IMR-90 (cell line): ENCODE data around the gene CSK. TPM values are rescaled to one million over a fixed set of nuclear protein-coding genes. Genes with fewer than 3 reads are reported as not detected.

Experiments
- ATAC-seq: fragments of 200-7000 bp; cut with Tn5 transposase; 2 replicates; pipeline ENCODE4 v1.9.1; 2020; ENCODE audit warnings: low read depth, mild to moderate bottlenecking, moderate library complexity
- BruUV-seq: library from RNA; stranded (reverse); fragments of 400-500 nt; replicated peaks from 2 replicates; lab custom pipeline; 2021; lab: Mats Ljungman, UMichigan
- CTCF ChIA-PET: fragments of 300-600 bp; formaldehyde crosslinking; extraction: SDS; loops from one replicate; lab custom pipeline; 2021; ENCODE audit warnings: antibody characterized with exemption; lab: Yijun Ruan, JAX
- POLR2A ChIA-PET: fragments of 300-600 bp; sonication (Branson Sonifier 250); formaldehyde crosslinking; loops from one replicate; lab custom pipeline; 2022; ENCODE audit warnings: antibody characterized with exemption; ENCODE audit not compliant: unreplicated experiment; lab: Charles Lee
- DNase-seq: peaks from one replicate; pipeline ENCODE4 v3.0.0; 2013
- H2AFZ ChIP-seq: replicated peaks from 2 replicates; pipeline ENCODE3; 2013; ENCODE audit warnings: low read length, mild to moderate bottlenecking; ENCODE audit not compliant: poor library complexity
- H2AK5ac ChIP-seq: 2 replicates; pipeline ENCODE4 v1.6.1; 2013; ENCODE audit warnings: low read depth, low read length, inconsistent platforms
- H2AK9ac ChIP-seq: replicated peaks from 2 replicates; pipeline ENCODE3; 2013; ENCODE audit warnings: mild to moderate bottlenecking, low read depth, low read length, moderate library complexity; ENCODE audit not compliant: poor library complexity
- H2BK120ac ChIP-seq: 2 replicates; pipeline ENCODE4 v1.6.1; 2013; ENCODE audit warnings: low read depth, low read length, inconsistent platforms
- H2BK15ac ChIP-seq: 3 replicates; pipeline ENCODE4 v1.6.1; 2013; ENCODE audit warnings: low read depth, low read length, inconsistent platforms
- H2BK20ac ChIP-seq: 2 replicates; pipeline ENCODE4 v1.6.1; 2013; ENCODE audit warnings: low read depth, mild to moderate bottlenecking, inconsistent platforms, low read length, moderate library complexity
- H2BK5ac ChIP-seq: 2 replicates; pipeline ENCODE4 v1.6.1; 2013; ENCODE audit warnings: mild to moderate bottlenecking, low read depth, low read length, inconsistent platforms; ENCODE audit not compliant: poor library complexity, severe bottlenecking
- H3K14ac ChIP-seq: replicated peaks from 2 replicates; pipeline ENCODE4 v1.6.1; 2013; ENCODE audit warnings: low read depth, low read length, inconsistent platforms
- H3K18ac ChIP-seq: 2 replicates; pipeline ENCODE4 v1.6.1; 2013; ENCODE audit warnings: low read depth, low read length, control low read depth
- H3K23ac ChIP-seq: 2 replicates; pipeline ENCODE4 v1.6.1; 2013; ENCODE audit warnings: low read depth, low read length, inconsistent platforms
- H3K27ac ChIP-seq: 2 replicates; pipeline ENCODE4 v1.5.1; 2013; ENCODE audit warnings: mild to moderate bottlenecking, control low read depth, low read length; ENCODE audit not compliant: insufficient read depth
- H3K27me3 ChIP-seq: 2 replicates; pipeline ENCODE4 v1.6.1; 2013; ENCODE audit warnings: low read length; ENCODE audit not compliant: control insufficient read depth, insufficient read depth
- H3K36me3 ChIP-seq: 2 replicates; pipeline ENCODE4 v1.6.1; 2013; ENCODE audit warnings: low read length, mixed read lengths; ENCODE audit not compliant: control insufficient read depth, insufficient read depth
- H3K4ac ChIP-seq: 2 replicates; pipeline ENCODE4 v1.6.1; 2013; ENCODE audit warnings: low read depth, low read length, inconsistent platforms
- H3K4me1 ChIP-seq: 2 replicates; pipeline ENCODE4 v1.6.1; 2013; ENCODE audit warnings: low read length, mixed read lengths; ENCODE audit not compliant: control insufficient read depth, insufficient read depth
- H3K4me2 ChIP-seq: 2 replicates; pipeline ENCODE4 v1.6.1; 2013; ENCODE audit warnings: low read depth, mild to moderate bottlenecking, control low read depth, low read length, moderate library complexity
- H3K4me3 ChIP-seq: 2 replicates; pipeline ENCODE4 v1.5.1; 2013; ENCODE audit warnings: low read depth, mild to moderate bottlenecking, control low read depth, low read length, moderate library complexity; ENCODE audit not compliant: insufficient read depth
- H3K56ac ChIP-seq: 2 replicates; pipeline ENCODE4 v1.6.1; 2013; ENCODE audit warnings: low read length, inconsistent platforms; ENCODE audit not compliant: insufficient read depth; ENCODE audit errors: extremely low read depth
- H3K79me1 ChIP-seq, 2 experiments: 2 replicates each; pipeline ENCODE4 v1.6.1; 2013; ENCODE audit warnings: low read length in 2 of 2, inconsistent platforms in 1 of 2, low read depth in 1 of 2
- H3K9ac ChIP-seq: 2 replicates; pipeline ENCODE4 v1.6.1; 2013; ENCODE audit warnings: low read depth, low read length, control low read depth
- H3K9me1 ChIP-seq: 2 replicates; pipeline ENCODE4 v1.6.1; 2013; ENCODE audit warnings: low read length, inconsistent platforms; ENCODE audit not compliant: insufficient read depth
- H3K9me3 ChIP-seq: 2 replicates; pipeline ENCODE4 v1.6.1; 2013; ENCODE audit warnings: low read length; ENCODE audit not compliant: control insufficient read depth, insufficient read depth
- H4K20me1 ChIP-seq: 2 replicates; pipeline ENCODE4 v1.6.1; 2013; ENCODE audit warnings: low read length, inconsistent platforms; ENCODE audit not compliant: insufficient read depth
- H4K5ac ChIP-seq: 2 replicates; pipeline ENCODE4 v1.6.1; 2013; ENCODE audit warnings: mild to moderate bottlenecking, low read depth, low read length, control low read depth
- H4K8ac ChIP-seq, 2 experiments: 2 replicates each; pipeline ENCODE4 v1.6.1; 2013; ENCODE audit warnings: low read depth in 2 of 2, low read length in 2 of 2, control low read depth in 1 of 2, inconsistent platforms in 1 of 2
- H4K91ac ChIP-seq: 2 replicates; pipeline ENCODE4 v1.6.1; 2013; ENCODE audit warnings: low read depth, low read length, inconsistent platforms; ENCODE audit not compliant: insufficient read depth
- BHLHE40 ChIP-seq: fragments of 150-350 bp; IDR thresholded peaks from 2 replicates; pipeline ENCODE4 v1.6.1; 2016; ENCODE audit warnings: mild to moderate bottlenecking, low read depth, low read length
- CTCF ChIP-seq: conservative IDR thresholded peaks from 2 replicates; pipeline ENCODE4 v1.5.1; 2012; ENCODE audit warnings: mild to moderate bottlenecking, low read depth, low read length, improper control_type of control experiment
- NFE2L2 ChIP-seq: fragments of 150-350 bp; IDR thresholded peaks from 2 replicates; pipeline ENCODE4 v1.6.1; 2016; ENCODE audit warnings: low read depth, mild to moderate bottlenecking, low read length
- WGBS, 2 experiments: methylation state at CpG; one replicate each; pipeline versions ENCODE4 v1.1.5 to v1.1.7; 2013; ENCODE audit warnings: missing lambda C conversion rate in 2 of 2; ENCODE audit not compliant: insufficient read length in 1 of 2; ENCODE audit errors: extremely low coverage in 2 of 2; 5-methylcytosine and 5-hydroxymethylcytosine counted together
- dilution Hi-C: fragments of 300-500 bp; cut with HindIII; formaldehyde crosslinking; loops from one replicate; pipeline ENCODE4 v1.14.3; 2018; ENCODE audit warnings: low sequenced_read_pairs; ENCODE audit not compliant: unreplicated experiment
- in situ Hi-C: fragments of 300-500 bp; cut with MboI; formaldehyde crosslinking; loops from 3 replicates; pipeline ENCODE4 v1.14.3; 2019; ENCODE audit warnings: low sequenced_read_pairs, inconsistent platforms, mixed read lengths
- intact Hi-C: fragments of 100-400 bp; cut with micrococcal nuclease; formaldehyde crosslinking; loops from 2 replicates; pipeline ENCODE4 v1.10.0; 2022
- polyA plus RNA-seq, 3 experiments: library from polyadenylated mRNA; depleted of rRNA; stranded (reverse); fragments of >200 nt; gene quantifications; 2 replicates each; pipeline ENCODE4 v1.2.3, GENCODE V29; 2012; ENCODE audit warnings: low replicate concordance in 1 of 3
- total RNA-seq: library from RNA; depleted of rRNA; stranded (reverse); fragments of >200 nt; gene quantifications from 2 replicates; pipeline ENCODE4 v1.2.3, GENCODE V29; 2012

The CSK gene
- total and polyA plus RNA-seq, 2 of the 4 experiments (the other 2 are of a cell fraction) = 10.8 to 54.0 TPM

- Histone ChIP-seq H3K27ac (no peak overlapping the region), H3K4me2 (no peak overlapping the region), H3K9me1 (no peaks in the 10 kb centered on the region), H4K5ac (no peak overlapping the region), H3K14ac (no peak overlapping the region), H4K8ac (no peak overlapping the region), H3K4ac (no peak overlapping the region), H3K23ac (no peak overlapping the region), H2BK15ac (no peak overlapping the region), H2AK5ac (no peak overlapping the region), H4K20me1 (no peaks in the 10 kb centered on the region; the same call in 1 of the 2 replicates), H2BK5ac (no peak overlapping the region), H2AK9ac (no peak overlapping the region), H3K4me3 (no peak overlapping the region), H2AFZ (no peak overlapping the region), H3K9ac (no peak overlapping the region), H3K4me1 (no peaks in the 10 kb centered on the region), H3K56ac (no peak overlapping the region), H2BK20ac (no peak overlapping the region), H2BK120ac (no peak overlapping the region), H3K79me1 (no peaks in the 10 kb centered on the region), H4K91ac (no peak overlapping the region), H3K36me3 (no peaks in the 10 kb centered on the region), H3K18ac (no peak overlapping the region), H3K27me3 (peaks cover 27% of the 10 kb centered on the region), H3K9me3 (no peaks in the 10 kb centered on the region)
- ChIA-PET CTCF (no interaction called here), POLR2A (no interaction called here)
- in situ Hi-C loops = no loop called here
- ATAC-seq (no peak), DNase-seq (no peak)
- WGBS, 2 experiments = 49% methylated on average over 3 of the region's 5 CpGs; no CpG with 5 or more reads in 1 of the 2 experiments
- BruUV-seq = no TSS peak
- intact Hi-C loops = no loop called here
- dilution Hi-C loops = no loop called here
- no peak for TF ChIP-seq CTCF
- TF ChIP-seq BHLHE40 = no peak
- no peak for TF ChIP-seq NFE2L2
These were observed 49.0 kb downstream of the CSK start for GRCh38 chr15:74830868-74831267.
